ENCODE data around the gene MTLN. TPM values are rescaled to one million over a fixed set of nuclear protein-coding genes. Genes with fewer than 3 reads are reported as not detected.

Gene MTLN
- total RNA-seq, 2 experiments from 2014 or later: 49.3 to 51.1 TPM

GRCh38 chr2:110172506-110172905 is 39.8 kb downstream of the MTLN start:
- Mint-ChIP-seq H3K27me3 (peaks cover 9% of the 10 kb centered on the region), H3K36me3 (peaks cover 4% of the 10 kb centered on the region), H3K4me1 (peaks cover 4% of the 10 kb centered on the region), H3K9me3 (peaks cover 3% of the 10 kb centered on the region), H3K4me3 (no peak overlapping the region), H3K27ac (no peak overlapping the region)
- ATAC-seq (ENCODE audit: low read depth) (no peak), DNase-seq (no peak)
- POLR2A ChIA-PET: no interaction called here

GRCh38 chr2:110170102-110170501 is 42.2 kb downstream of the MTLN start:
- peaks cover 3% of the 10 kb centered on the region for H3K9me3 Mint-ChIP-seq
- no peaks in the 10 kb centered on the region for H3K27me3 Mint-ChIP-seq
- peaks cover 4% of the 10 kb centered on the region for H3K4me1 Mint-ChIP-seq
- ATAC-seq (ENCODE audit: low read depth): no peak
- H3K36me3 Mint-ChIP-seq: peaks cover 4% of the 10 kb centered on the region
- POLR2A ChIA-PET: no interaction called here
- no peak overlapping the region for H3K27ac Mint-ChIP-seq
- no peak for DNase-seq
- peak overlapping the region; percentile 53 for H3K4me3 Mint-ChIP-seq

- Mint-ChIP-seq H3K36me3 (peaks cover 4% of the 10 kb centered on the region), H3K27me3 (no peaks in the 10 kb centered on the region)
Observed at GRCh38 chr2:110167326-110168000, 44.9 kb downstream of the MTLN start.

GRCh38 chr2:110166266-110166665 is 46.1 kb downstream of the MTLN start:
- Mint-ChIP-seq H3K36me3 (peaks cover 4% of the 10 kb centered on the region), H3K9me3 (peaks cover 3% of the 10 kb centered on the region), H3K4me3 (no peak overlapping the region), H3K27me3 (no peaks in the 10 kb centered on the region), H3K4me1 (peaks cover 4% of the 10 kb centered on the region), H3K27ac (no peak overlapping the region)
- no peak for ATAC-seq (ENCODE audit: low read depth)
- POLR2A ChIA-PET: no interaction called here
- no peak for DNase-seq

More at GRCh38 chr2:110167326-110168000, 44.9 kb downstream of the MTLN start:
- H3K9me3 Mint-ChIP-seq: peaks cover 3% of the 10 kb centered on the region
- POLR2A ChIA-PET: no interaction called here
- DNase-seq: no peak
- H3K27ac Mint-ChIP-seq: no peak overlapping the region
- ATAC-seq (ENCODE audit: low read depth): no peak
- peaks cover 4% of the 10 kb centered on the region for H3K4me1 Mint-ChIP-seq
- H3K4me3 Mint-ChIP-seq: no peak overlapping the region

Other genes starting within 250 kb of the MTLN start
- gene MALL, start 96.7 kb downstream of the MTLN start, total RNA-seq: not detected
- under 1 TPM; 0.43 to 0.72 TPM for gene NPHP1, start 7.5 kb downstream of the MTLN start, total RNA-seq